Nephron (organoid): ENCODE results near the gene BSPRY.

Source experiments
- H3K27ac Mint-ChIP-seq, 3 experiments: 2 replicates each; pipeline ENCODE4 v1.8.0; 2020; ENCODE audit warnings: mixed read lengths in 3 of 3, mild to moderate bottlenecking in 2 of 3, moderate library complexity in 1 of 3
- H3K27me3 Mint-ChIP-seq: 2 replicates; pipeline ENCODE4 v1.8.0; 2021; ENCODE audit warnings: low read depth, mild to moderate bottlenecking, moderate library complexity, mixed read lengths
- H3K36me3 Mint-ChIP-seq: 2 replicates; pipeline ENCODE4 v1.8.0; 2020; ENCODE audit warnings: low read depth, mixed read lengths
- H3K4me1 Mint-ChIP-seq: 2 replicates; pipeline ENCODE4 v1.8.0; 2020; ENCODE audit warnings: mixed read lengths
- H3K4me3 Mint-ChIP-seq, 3 experiments: 2 replicates each; pipeline ENCODE4 v1.8.0; 2020; ENCODE audit warnings: mild to moderate bottlenecking in 3 of 3, mixed read lengths in 3 of 3, moderate library complexity in 2 of 3
- H3K9me3 Mint-ChIP-seq: 2 replicates; pipeline ENCODE4 v1.8.0; 2020; ENCODE audit warnings: mixed read lengths
- CTCF ChIP-seq, 3 experiments: fragments of 200-600 bp; sonication (generic); IDR thresholded peaks; one replicate each; pipeline ENCODE4 v1.5.0; 2021; ENCODE audit warnings: antibody characterized with exemption in 3 of 3; ENCODE audit not compliant: unreplicated experiment in 3 of 3

BSPRY gene

GRCh38 chr9:113350937-113351336 is 1.6 kb downstream of the BSPRY start:
- Mint-ChIP-seq H3K27ac (no peak overlapping the region), H3K4me3 (peak overlapping the region; percentile 26 to 82 (median 77)), H3K9me3 (peaks cover 4% of the 10 kb centered on the region), H3K4me1 (peaks cover 6% of the 10 kb centered on the region), H3K36me3 (no peaks in the 10 kb centered on the region), H3K27me3 (peaks cover 85% of the 10 kb centered on the region)
- TF ChIP-seq CTCF (IDR thresholded peaks at IDR 0.05; ENCODE audit: unreplicated experiment in 3 of 3) = no peak

GRCh38 chr9:113352006-113352405 is 2.7 kb downstream of the BSPRY start:
- Mint-ChIP-seq H3K4me3 (no peak overlapping the region), H3K9me3 (peaks cover 4% of the 10 kb centered on the region), H3K36me3 (no peaks in the 10 kb centered on the region), H3K27ac (no peak overlapping the region), H3K27me3 (peaks cover 85% of the 10 kb centered on the region), H3K4me1 (peaks cover 6% of the 10 kb centered on the region)
- no peak for TF ChIP-seq CTCF (IDR thresholded peaks at IDR 0.05; ENCODE audit: unreplicated experiment in 3 of 3)

- Mint-ChIP-seq H3K9me3 (peaks cover 4% of the 10 kb centered on the region), H3K27me3 (peaks cover 82% of the 10 kb centered on the region), H3K4me1 (peaks cover 6% of the 10 kb centered on the region), H3K36me3 (no peaks in the 10 kb centered on the region), H3K27ac (no peak overlapping the region), H3K4me3 (no peak overlapping the region)
- no peak for TF ChIP-seq CTCF (IDR thresholded peaks at IDR 0.05; ENCODE audit: unreplicated experiment in 3 of 3)
Measured at GRCh38 chr9:113352411-113352810, 3.1 kb downstream of the BSPRY start.

- peaks cover 4% of the 10 kb centered on the region for H3K9me3 Mint-ChIP-seq
- peaks cover 62% of the 10 kb centered on the region for H3K27me3 Mint-ChIP-seq
- no peaks in the 10 kb centered on the region for H3K36me3 Mint-ChIP-seq
- H3K4me3 Mint-ChIP-seq = no peak overlapping the region
- no peak overlapping the region for H3K27ac Mint-ChIP-seq
- no peak for TF ChIP-seq CTCF (IDR thresholded peaks at IDR 0.05; ENCODE audit: unreplicated experiment in 3 of 3)
- peaks cover 3% of the 10 kb centered on the region for H3K4me1 Mint-ChIP-seq
Measured at GRCh38 chr9:113355040-113355596, 5.8 kb downstream of the BSPRY start.

GRCh38 chr9:113356686-113357292 is 7.4 kb downstream of the BSPRY start:
- no peak overlapping the region for H3K4me3 Mint-ChIP-seq
- H3K9me3 Mint-ChIP-seq = peaks cover 4% of the 10 kb centered on the region
- no peak overlapping the region for H3K27ac Mint-ChIP-seq
- H3K36me3 Mint-ChIP-seq = no peaks in the 10 kb centered on the region
- peaks cover 7% of the 10 kb centered on the region for H3K4me1 Mint-ChIP-seq
- peaks cover 50% of the 10 kb centered on the region for H3K27me3 Mint-ChIP-seq
- no peak for TF ChIP-seq CTCF (IDR thresholded peaks at IDR 0.05; ENCODE audit: unreplicated experiment in 3 of 3)

- no peak for TF ChIP-seq CTCF (IDR thresholded peaks at IDR 0.05; ENCODE audit: unreplicated experiment in 3 of 3)
- Mint-ChIP-seq H3K4me1 (peaks cover 7% of the 10 kb centered on the region), H3K36me3 (no peaks in the 10 kb centered on the region), H3K27me3 (peaks cover 30% of the 10 kb centered on the region), H3K9me3 (no peaks in the 10 kb centered on the region), H3K27ac (no peak overlapping the region), H3K4me3 (no peak overlapping the region)
Measured at GRCh38 chr9:113359385-113359784, 10.0 kb downstream of the BSPRY start.
